ENCODE data around the gene EFHD2.
"Not testable (repeated sequence)": the region's sequence is repeated elsewhere in the genome, so short reads cannot be mapped to it uniquely, and the experiment has no call there.

DNA sequence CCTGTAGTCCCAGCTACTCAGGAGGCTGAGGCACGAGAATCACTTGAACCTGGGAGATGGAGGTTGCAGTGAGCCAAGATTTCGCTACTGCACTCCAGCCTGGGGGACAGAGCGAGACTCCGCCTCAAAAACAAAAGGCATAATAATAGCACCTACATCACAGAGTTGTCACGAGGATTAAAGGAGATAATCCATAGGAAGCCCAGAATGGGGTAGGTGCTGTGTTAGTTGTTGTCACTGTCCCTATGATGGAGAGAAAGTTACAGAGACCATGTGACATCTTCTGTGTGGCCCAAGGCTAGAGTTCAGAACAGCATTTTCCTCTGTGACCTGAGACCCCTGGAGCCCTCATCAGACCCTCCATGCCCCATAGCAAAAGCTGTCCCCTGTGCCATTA, 54.2 kb downstream of the EFHD2 start:
- TF ChIP-seq ZNF132 (tag by site-specific recombination; IDR thresholded peaks at IDR 0.05; ENCODE audit: borderline replicate concordance); ZNF138 (tag by site-specific recombination; IDR thresholded peaks at IDR 0.05; ENCODE audit: borderline replicate concordance); ZNF175 (tag by site-specific recombination; IDR thresholded peaks at IDR 0.05); ZNF274 (IDR thresholded peaks at IDR 0.05; ENCODE audit: low read length); ZNF274 (tag by site-specific recombination; IDR thresholded peaks at IDR 0.05; ENCODE audit: borderline replicate concordance); KLF1 (tag by site-specific recombination; IDR thresholded peaks at IDR 0.05): not testable (repeated sequence)
- TF ChIP-seq, protein P1, sequence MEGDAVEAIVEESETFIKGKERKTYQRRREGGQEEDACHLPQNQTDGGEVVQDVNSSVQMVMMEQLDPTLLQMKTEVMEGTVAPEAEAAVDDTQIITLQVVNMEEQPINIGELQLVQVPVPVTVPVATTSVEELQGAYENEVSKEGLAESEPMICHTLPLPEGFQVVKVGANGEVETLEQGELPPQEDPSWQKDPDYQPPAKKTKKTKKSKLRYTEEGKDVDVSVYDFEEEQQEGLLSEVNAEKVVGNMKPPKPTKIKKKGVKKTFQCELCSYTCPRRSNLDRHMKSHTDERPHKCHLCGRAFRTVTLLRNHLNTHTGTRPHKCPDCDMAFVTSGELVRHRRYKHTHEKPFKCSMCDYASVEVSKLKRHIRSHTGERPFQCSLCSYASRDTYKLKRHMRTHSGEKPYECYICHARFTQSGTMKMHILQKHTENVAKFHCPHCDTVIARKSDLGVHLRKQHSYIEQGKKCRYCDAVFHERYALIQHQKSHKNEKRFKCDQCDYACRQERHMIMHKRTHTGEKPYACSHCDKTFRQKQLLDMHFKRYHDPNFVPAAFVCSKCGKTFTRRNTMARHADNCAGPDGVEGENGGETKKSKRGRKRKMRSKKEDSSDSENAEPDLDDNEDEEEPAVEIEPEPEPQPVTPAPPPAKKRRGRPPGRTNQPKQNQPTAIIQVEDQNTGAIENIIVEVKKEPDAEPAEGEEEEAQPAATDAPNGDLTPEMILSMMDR (tag by site-specific recombination; IDR thresholded peaks at IDR 0.05): not testable (repeated sequence)
- TF ChIP-seq, protein P2, sequence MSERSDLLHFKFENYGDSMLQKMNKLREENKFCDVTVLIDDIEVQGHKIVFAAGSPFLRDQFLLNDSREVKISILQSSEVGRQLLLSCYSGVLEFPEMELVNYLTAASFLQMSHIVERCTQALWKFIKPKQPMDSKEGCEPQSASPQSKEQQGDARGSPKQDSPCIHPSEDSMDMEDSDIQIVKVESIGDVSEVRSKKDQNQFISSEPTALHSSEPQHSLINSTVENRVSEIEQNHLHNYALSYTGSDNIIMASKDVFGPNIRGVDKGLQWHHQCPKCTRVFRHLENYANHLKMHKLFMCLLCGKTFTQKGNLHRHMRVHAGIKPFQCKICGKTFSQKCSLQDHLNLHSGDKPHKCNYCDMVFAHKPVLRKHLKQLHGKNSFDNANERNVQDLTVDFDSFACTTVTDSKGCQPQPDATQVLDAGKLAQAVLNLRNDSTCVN (tag by site-specific recombination; optimal IDR thresholded peaks at IDR 0.05): not testable (repeated sequence)
- TF ChIP-seq, protein P3, sequence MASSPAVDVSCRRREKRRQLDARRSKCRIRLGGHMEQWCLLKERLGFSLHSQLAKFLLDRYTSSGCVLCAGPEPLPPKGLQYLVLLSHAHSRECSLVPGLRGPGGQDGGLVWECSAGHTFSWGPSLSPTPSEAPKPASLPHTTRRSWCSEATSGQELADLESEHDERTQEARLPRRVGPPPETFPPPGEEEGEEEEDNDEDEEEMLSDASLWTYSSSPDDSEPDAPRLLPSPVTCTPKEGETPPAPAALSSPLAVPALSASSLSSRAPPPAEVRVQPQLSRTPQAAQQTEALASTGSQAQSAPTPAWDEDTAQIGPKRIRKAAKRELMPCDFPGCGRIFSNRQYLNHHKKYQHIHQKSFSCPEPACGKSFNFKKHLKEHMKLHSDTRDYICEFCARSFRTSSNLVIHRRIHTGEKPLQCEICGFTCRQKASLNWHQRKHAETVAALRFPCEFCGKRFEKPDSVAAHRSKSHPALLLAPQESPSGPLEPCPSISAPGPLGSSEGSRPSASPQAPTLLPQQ (tag by site-specific recombination; IDR thresholded peaks at IDR 0.05): not testable (repeated sequence)

Measured in HEK293 (cell line).